IMR-90 (cell line): ENCODE results near the gene KRT3. TPM values are rescaled to one million over a fixed set of nuclear protein-coding genes. Genes with fewer than 3 reads are reported as not detected.

ENCODE experiments used
- ATAC-seq: fragments of 200-7000 bp; cut with Tn5 transposase; 2 replicates; pipeline ENCODE4 v1.9.1; 2020; ENCODE audit warnings: low read depth, mild to moderate bottlenecking, moderate library complexity
- BruUV-seq: library from RNA; stranded (reverse); fragments of 400-500 nt; replicated peaks from 2 replicates; lab custom pipeline; 2021; lab: Mats Ljungman, UMichigan
- CTCF ChIA-PET: fragments of 300-600 bp; formaldehyde crosslinking; extraction: SDS; loops from one replicate; lab custom pipeline; 2021; ENCODE audit warnings: antibody characterized with exemption; lab: Yijun Ruan, JAX
- POLR2A ChIA-PET: fragments of 300-600 bp; sonication (Branson Sonifier 250); formaldehyde crosslinking; loops from one replicate; lab custom pipeline; 2022; ENCODE audit warnings: antibody characterized with exemption; ENCODE audit not compliant: unreplicated experiment; lab: Charles Lee
- DNase-seq: peaks from one replicate; pipeline ENCODE4 v3.0.0; 2013
- H2AFZ ChIP-seq: replicated peaks from 2 replicates; pipeline ENCODE3; 2013; ENCODE audit warnings: low read length, mild to moderate bottlenecking; ENCODE audit not compliant: poor library complexity
- H2AK5ac ChIP-seq: 2 replicates; pipeline ENCODE4 v1.6.1; 2013; ENCODE audit warnings: low read depth, low read length, inconsistent platforms
- H2AK9ac ChIP-seq: replicated peaks from 2 replicates; pipeline ENCODE3; 2013; ENCODE audit warnings: mild to moderate bottlenecking, low read depth, low read length, moderate library complexity; ENCODE audit not compliant: poor library complexity
- H2BK120ac ChIP-seq: 2 replicates; pipeline ENCODE4 v1.6.1; 2013; ENCODE audit warnings: low read depth, low read length, inconsistent platforms
- H2BK15ac ChIP-seq: 3 replicates; pipeline ENCODE4 v1.6.1; 2013; ENCODE audit warnings: low read depth, low read length, inconsistent platforms
- H2BK20ac ChIP-seq: 2 replicates; pipeline ENCODE4 v1.6.1; 2013; ENCODE audit warnings: low read depth, mild to moderate bottlenecking, inconsistent platforms, low read length, moderate library complexity
- H2BK5ac ChIP-seq: 2 replicates; pipeline ENCODE4 v1.6.1; 2013; ENCODE audit warnings: mild to moderate bottlenecking, low read depth, low read length, inconsistent platforms; ENCODE audit not compliant: poor library complexity, severe bottlenecking
- H3K14ac ChIP-seq: replicated peaks from 2 replicates; pipeline ENCODE4 v1.6.1; 2013; ENCODE audit warnings: low read depth, low read length, inconsistent platforms
- H3K18ac ChIP-seq: 2 replicates; pipeline ENCODE4 v1.6.1; 2013; ENCODE audit warnings: low read depth, low read length, control low read depth
- H3K23ac ChIP-seq: 2 replicates; pipeline ENCODE4 v1.6.1; 2013; ENCODE audit warnings: low read depth, low read length, inconsistent platforms
- H3K27ac ChIP-seq: 2 replicates; pipeline ENCODE4 v1.5.1; 2013; ENCODE audit warnings: mild to moderate bottlenecking, control low read depth, low read length; ENCODE audit not compliant: insufficient read depth
- H3K27me3 ChIP-seq: 2 replicates; pipeline ENCODE4 v1.6.1; 2013; ENCODE audit warnings: low read length; ENCODE audit not compliant: control insufficient read depth, insufficient read depth
- H3K36me3 ChIP-seq: 2 replicates; pipeline ENCODE4 v1.6.1; 2013; ENCODE audit warnings: low read length, mixed read lengths; ENCODE audit not compliant: control insufficient read depth, insufficient read depth
- H3K4ac ChIP-seq: 2 replicates; pipeline ENCODE4 v1.6.1; 2013; ENCODE audit warnings: low read depth, low read length, inconsistent platforms
- H3K4me1 ChIP-seq: 2 replicates; pipeline ENCODE4 v1.6.1; 2013; ENCODE audit warnings: low read length, mixed read lengths; ENCODE audit not compliant: control insufficient read depth, insufficient read depth
- H3K4me2 ChIP-seq: 2 replicates; pipeline ENCODE4 v1.6.1; 2013; ENCODE audit warnings: low read depth, mild to moderate bottlenecking, control low read depth, low read length, moderate library complexity
- H3K4me3 ChIP-seq: 2 replicates; pipeline ENCODE4 v1.5.1; 2013; ENCODE audit warnings: low read depth, mild to moderate bottlenecking, control low read depth, low read length, moderate library complexity; ENCODE audit not compliant: insufficient read depth
- H3K56ac ChIP-seq: 2 replicates; pipeline ENCODE4 v1.6.1; 2013; ENCODE audit warnings: low read length, inconsistent platforms; ENCODE audit not compliant: insufficient read depth; ENCODE audit errors: extremely low read depth
- H3K79me1 ChIP-seq, 2 experiments: 2 replicates each; pipeline ENCODE4 v1.6.1; 2013; ENCODE audit warnings: low read length in 2 of 2, inconsistent platforms in 1 of 2, low read depth in 1 of 2
- H3K9ac ChIP-seq: 2 replicates; pipeline ENCODE4 v1.6.1; 2013; ENCODE audit warnings: low read depth, low read length, control low read depth
- H3K9me1 ChIP-seq: 2 replicates; pipeline ENCODE4 v1.6.1; 2013; ENCODE audit warnings: low read length, inconsistent platforms; ENCODE audit not compliant: insufficient read depth
- H3K9me3 ChIP-seq: 2 replicates; pipeline ENCODE4 v1.6.1; 2013; ENCODE audit warnings: low read length; ENCODE audit not compliant: control insufficient read depth, insufficient read depth
- H4K20me1 ChIP-seq: 2 replicates; pipeline ENCODE4 v1.6.1; 2013; ENCODE audit warnings: low read length, inconsistent platforms; ENCODE audit not compliant: insufficient read depth
- H4K5ac ChIP-seq: 2 replicates; pipeline ENCODE4 v1.6.1; 2013; ENCODE audit warnings: mild to moderate bottlenecking, low read depth, low read length, control low read depth
- H4K8ac ChIP-seq, 2 experiments: 2 replicates each; pipeline ENCODE4 v1.6.1; 2013; ENCODE audit warnings: low read depth in 2 of 2, low read length in 2 of 2, control low read depth in 1 of 2, inconsistent platforms in 1 of 2
- H4K91ac ChIP-seq: 2 replicates; pipeline ENCODE4 v1.6.1; 2013; ENCODE audit warnings: low read depth, low read length, inconsistent platforms; ENCODE audit not compliant: insufficient read depth
- BHLHE40 ChIP-seq: fragments of 150-350 bp; IDR thresholded peaks from 2 replicates; pipeline ENCODE4 v1.6.1; 2016; ENCODE audit warnings: mild to moderate bottlenecking, low read depth, low read length
- CEBPB ChIP-seq: IDR thresholded peaks from 2 replicates; pipeline ENCODE4 v1.6.1; 2012; ENCODE audit warnings: low read depth, low read length, improper control_type of control experiment
- CHD1 ChIP-seq: IDR thresholded peaks from 2 replicates; pipeline ENCODE4 v1.6.1; 2012; ENCODE audit warnings: low read depth, low read length, improper control_type of control experiment
- CTCF ChIP-seq: conservative IDR thresholded peaks from 2 replicates; pipeline ENCODE4 v1.5.1; 2012; ENCODE audit warnings: mild to moderate bottlenecking, low read depth, low read length, improper control_type of control experiment
- ELK1 ChIP-seq: fragments of 150-350 bp; IDR thresholded peaks from 2 replicates; pipeline ENCODE4 v1.6.1; 2016; ENCODE audit warnings: low read depth, mild to moderate bottlenecking, low read length, moderate library complexity, borderline replicate concordance
- FOS ChIP-seq: fragments of 150-350 bp; IDR thresholded peaks from 2 replicates; pipeline ENCODE4 v1.6.1; 2016; ENCODE audit warnings: low read depth, low read length
- MAFK ChIP-seq: IDR thresholded peaks from 2 replicates; pipeline ENCODE4 v1.6.1; 2012; ENCODE audit warnings: low read depth, low read length, improper control_type of control experiment
- MAZ ChIP-seq: IDR thresholded peaks from 2 replicates; pipeline ENCODE4 v1.6.1; 2012; ENCODE audit warnings: low read depth, mild to moderate bottlenecking, low read length, improper control_type of control experiment, moderate library complexity, borderline replicate concordance
- MXI1 ChIP-seq: IDR thresholded peaks from 2 replicates; pipeline ENCODE4 v1.6.1; 2012; ENCODE audit warnings: low read depth, mild to moderate bottlenecking, low read length, moderate library complexity, borderline replicate concordance
- NFE2L2 ChIP-seq: fragments of 150-350 bp; IDR thresholded peaks from 2 replicates; pipeline ENCODE4 v1.6.1; 2016; ENCODE audit warnings: low read depth, mild to moderate bottlenecking, low read length
- POLR2A ChIP-seq: IDR thresholded peaks from 2 replicates; pipeline ENCODE4 v1.6.1; 2012; ENCODE audit warnings: mild to moderate bottlenecking, low read depth, low read length
- RAD21 ChIP-seq: IDR thresholded peaks from 2 replicates; pipeline ENCODE4 v1.6.1; 2012; ENCODE audit warnings: low read length, improper control_type of control experiment
- RCOR1 ChIP-seq: IDR thresholded peaks from 2 replicates; pipeline ENCODE4 v1.6.1; 2012; ENCODE audit warnings: mild to moderate bottlenecking, low read length, improper control_type of control experiment; ENCODE audit not compliant: insufficient replicate concordance
- RFX5 ChIP-seq: IDR thresholded peaks from 2 replicates; pipeline ENCODE4 v1.8.0; 2012; ENCODE audit warnings: low read depth, mild to moderate bottlenecking, low read length, moderate library complexity
- SMC3 ChIP-seq: fragments of 150-350 bp; IDR thresholded peaks from 2 replicates; pipeline ENCODE4 v1.6.1; 2016; ENCODE audit warnings: low read depth, mild to moderate bottlenecking, antibody characterized with exemption, low read length, moderate library complexity
- USF2 ChIP-seq: fragments of 150-350 bp; IDR thresholded peaks from 2 replicates; pipeline ENCODE4 v1.6.1; 2017; ENCODE audit warnings: mild to moderate bottlenecking, antibody characterized with exemption, low read length, low read depth
- WGBS, 2 experiments: methylation state at CpG; one replicate each; pipeline versions ENCODE4 v1.1.5 to v1.1.7; 2013; ENCODE audit warnings: missing lambda C conversion rate in 2 of 2; ENCODE audit not compliant: insufficient read length in 1 of 2; ENCODE audit errors: extremely low coverage in 2 of 2; 5-methylcytosine and 5-hydroxymethylcytosine counted together
- dilution Hi-C: fragments of 300-500 bp; cut with HindIII; formaldehyde crosslinking; loops from one replicate; pipeline ENCODE4 v1.14.3; 2018; ENCODE audit warnings: low sequenced_read_pairs; ENCODE audit not compliant: unreplicated experiment
- in situ Hi-C: fragments of 300-500 bp; cut with MboI; formaldehyde crosslinking; loops from 3 replicates; pipeline ENCODE4 v1.14.3; 2019; ENCODE audit warnings: low sequenced_read_pairs, inconsistent platforms, mixed read lengths
- intact Hi-C: fragments of 100-400 bp; cut with micrococcal nuclease; formaldehyde crosslinking; loops from 2 replicates; pipeline ENCODE4 v1.10.0; 2022
- polyA plus RNA-seq, 3 experiments: library from polyadenylated mRNA; depleted of rRNA; stranded (reverse); fragments of >200 nt; gene quantifications; 2 replicates each; pipeline ENCODE4 v1.2.3, GENCODE V29; 2012; ENCODE audit warnings: low replicate concordance in 1 of 3
- total RNA-seq: library from RNA; depleted of rRNA; stranded (reverse); fragments of >200 nt; gene quantifications from 2 replicates; pipeline ENCODE4 v1.2.3, GENCODE V29; 2012

Gene KRT3
- total and polyA plus RNA-seq, 2 of the 4 experiments (the other 2 are of a cell fraction), result not detected

DNA sequence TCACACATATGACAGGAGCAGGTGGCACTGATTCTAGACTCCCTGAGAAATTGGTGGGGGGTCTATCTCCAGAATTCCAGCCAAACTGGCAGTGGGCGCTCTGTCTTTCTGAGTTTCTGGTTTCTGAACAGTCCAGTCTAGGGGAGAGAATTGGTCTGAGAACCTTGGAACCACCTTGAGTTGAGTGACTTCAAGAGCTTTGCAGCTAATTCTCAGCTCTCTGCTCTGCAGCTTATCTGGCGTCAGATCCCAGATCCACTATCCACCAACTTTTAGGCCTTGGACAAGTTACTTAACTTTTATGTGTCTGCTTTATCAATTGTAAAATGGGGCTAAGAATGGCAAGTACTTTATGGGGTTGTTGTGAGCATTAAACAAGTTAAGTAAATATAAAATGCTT, 17.1 kb downstream of the KRT3 start:
- H2BK120ac ChIP-seq, result no peak overlapping the region
- H2BK5ac ChIP-seq, result no peak overlapping the region
- WGBS, 2 experiments, result no CpG with 5 or more reads among the region's 2 CpGs
- no peak overlapping the region for H3K4ac ChIP-seq
- no peak overlapping the region for H3K27ac ChIP-seq
- no peak for ATAC-seq
- no peak overlapping the region for H2AK5ac ChIP-seq
- no peak overlapping the region for H2AK9ac ChIP-seq
- no peaks in the 10 kb centered on the region for H3K36me3 ChIP-seq
- no peaks in the 10 kb centered on the region for H3K9me3 ChIP-seq
- H3K9me1 ChIP-seq, result no peaks in the 10 kb centered on the region
- BruUV-seq, result no TSS peak
- H3K4me2 ChIP-seq, result no peak overlapping the region
- no peak overlapping the region for H2BK20ac ChIP-seq
- CTCF ChIA-PET, result no interaction called here
- H3K14ac ChIP-seq, result no peak overlapping the region
- intact Hi-C loops, result no loop called here
- no peak overlapping the region for H2AFZ ChIP-seq
- H3K9ac ChIP-seq, result no peak overlapping the region
- no peak for TF ChIP-seq RAD21
- TF ChIP-seq FOS, result no peak
- no peak for TF ChIP-seq CTCF
- TF ChIP-seq CEBPB, result no peak
- no peak for TF ChIP-seq SMC3
- no peak for TF ChIP-seq USF2
- no peak for TF ChIP-seq NFE2L2
- no peak for TF ChIP-seq POLR2A
- no peak for TF ChIP-seq CHD1
- TF ChIP-seq BHLHE40, result no peak
- TF ChIP-seq RFX5, result no peak
- TF ChIP-seq ELK1, result no peak
- no peak for TF ChIP-seq MXI1
- no peak for TF ChIP-seq RCOR1
- TF ChIP-seq MAZ, result no peak
- TF ChIP-seq MAFK, result no peak
- H3K23ac ChIP-seq, result no peak overlapping the region
- POLR2A ChIA-PET, result no interaction called here
- H3K27me3 ChIP-seq, result peaks cover 33% of the 10 kb centered on the region
- H3K56ac ChIP-seq, result no peak overlapping the region
- no peaks in the 10 kb centered on the region for H4K20me1 ChIP-seq
- H3K4me1 ChIP-seq, result no peaks in the 10 kb centered on the region
- H4K5ac ChIP-seq, result no peak overlapping the region
- no peak overlapping the region for H3K4me3 ChIP-seq
- no peak overlapping the region for H4K8ac ChIP-seq
- in situ Hi-C loops, result no loop called here
- no peaks in the 10 kb centered on the region for H3K79me1 ChIP-seq
- no peak overlapping the region for H4K91ac ChIP-seq
- H2BK15ac ChIP-seq, result no peak overlapping the region
- dilution Hi-C loops, result no loop called here
- H3K18ac ChIP-seq, result no peak overlapping the region
- no peak for DNase-seq
